Prostate gland (tissue), 2 donors: Measurements from ENCODE around the gene CELA2B. TPM values are rescaled to one million over a fixed set of nuclear protein-coding genes. Genes with fewer than 3 reads are reported as not detected.

Experiments
- DNase-seq: peaks from one replicate; pipeline ENCODE4 v3.0.0-alpha.2; 2019; ENCODE audit warnings: low spot score
- H3K27ac ChIP-seq, 2 donors: fragments of 200-600 bp; sonication (generic); 2 replicates each; pipeline ENCODE4 v1.5.1; 2017 to 2019
- H3K27me3 ChIP-seq: fragments of 200-600 bp; sonication (generic); replicated peaks from 2 replicates; pipeline ENCODE4 v1.5.1; 2019; ENCODE audit not compliant: insufficient read depth
- H3K36me3 ChIP-seq, 2 donors: fragments of 200-600 bp; sonication (generic); 1 replicate in 1 of 2; 2 replicates in 1 of 2; pipeline versions ENCODE4 v1.5.1 to v1.8.1; 2017 to 2019
- H3K4me1 ChIP-seq: fragments of 200-600 bp; sonication (generic); replicated peaks from 2 replicates; pipeline ENCODE4 v1.5.1; 2019
- H3K4me3 ChIP-seq, 2 donors: fragments of 200-600 bp; sonication (generic); 2 replicates each; pipeline ENCODE4 v1.5.1; 2017 to 2019
- H3K9me3 ChIP-seq: fragments of 200-600 bp; sonication (generic); 2 replicates; pipeline ENCODE4 v1.5.1; 2017
- POLR2A ChIP-seq: fragments of 450-650 bp; IDR thresholded peaks from one replicate; pipeline ENCODE4 v1.6.1; 2016; ENCODE audit warnings: antibody characterized with exemption, mild to moderate bottlenecking
- POLR2AphosphoS5 ChIP-seq: sonication (generic); formaldehyde crosslinking; IDR thresholded peaks from one replicate; pipeline ENCODE4 v1.6.1; 2017; ENCODE audit warnings: antibody characterized with exemption
- WGBS: methylation state at CpG from one replicate; pipeline ENCODE4 v1.1.5; 2018; 5-methylcytosine and 5-hydroxymethylcytosine counted together
- intact Hi-C: fragments of 100-400 bp; cut with DNase I; formaldehyde crosslinking; loops from one replicate; pipeline ENCODE4 v1.14.2; 2022
- total RNA-seq, 2 donors: library from RNA; depleted of rRNA; stranded (reverse); fragments of >200 nt; gene quantifications; one replicate each; pipeline ENCODE4 v1.1.0, GENCODE V29; 2016
- TF ChIP-seq, protein P1 (sequence below), 4 experiments: fragments of 200-600 bp in 2 of 4; fragments of 450-650 bp in 2 of 4; sonication (generic) in 2 of 4; IDR thresholded peaks; 1 replicate in 3 of 4; 2 replicates in 1 of 4; pipeline ENCODE4 v1.5.1; 2016 to 2019; ENCODE audit warnings: antibody characterized with exemption in 4 of 4, mild to moderate bottlenecking in 2 of 4, moderate library complexity in 2 of 4

Gene CELA2B
- total RNA-seq, 2 donors from 2014 or later, result 1.1 TPM; not detected in 1

DNA sequence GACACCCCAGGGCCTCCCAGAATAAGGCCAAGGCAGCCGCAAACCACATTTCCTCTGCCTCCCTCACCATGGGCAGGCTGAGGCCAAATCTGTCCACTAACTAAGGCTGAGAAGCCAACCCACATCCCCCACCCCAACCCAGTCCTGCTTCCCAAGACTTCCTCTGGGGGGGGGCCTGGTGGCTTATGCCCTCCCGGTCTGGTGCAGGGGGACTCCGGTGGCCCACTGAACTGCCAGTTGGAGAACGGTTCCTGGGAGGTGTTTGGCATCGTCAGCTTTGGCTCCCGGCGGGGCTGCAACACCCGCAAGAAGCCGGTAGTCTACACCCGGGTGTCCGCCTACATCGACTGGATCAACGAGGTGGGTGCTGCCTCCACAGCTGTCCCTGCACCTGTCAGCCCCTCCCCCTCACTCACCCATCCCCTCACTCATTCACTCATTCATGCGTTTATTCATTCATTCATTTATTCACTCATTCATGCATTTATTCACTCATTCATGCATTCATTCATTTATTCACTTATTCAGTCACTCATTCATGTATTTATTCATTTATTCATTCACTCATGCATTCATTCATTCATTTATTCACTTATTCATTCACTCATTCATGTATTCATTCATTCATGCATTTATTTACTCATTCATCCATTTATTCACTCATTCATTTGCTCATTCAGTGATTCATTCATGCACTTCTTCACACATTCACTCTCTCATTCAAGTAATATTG lies 30.3 kb upstream of the CELA2B start:
- Histone ChIP-seq H3K27me3 (no peaks in the 10 kb centered on the region), H3K36me3 (no peaks in the 10 kb centered on the region), H3K4me1 (no peaks in the 10 kb centered on the region), H3K9me3 (no peaks in the 10 kb centered on the region), H3K27ac (no peak overlapping the region), H3K4me3 (no peak overlapping the region)
- intact Hi-C loops, result no loop called here
- WGBS, result 82% methylated on average over 14 of the region's 14 CpGs
- DNase-seq, result no peak
- TF ChIP-seq, protein P1, sequence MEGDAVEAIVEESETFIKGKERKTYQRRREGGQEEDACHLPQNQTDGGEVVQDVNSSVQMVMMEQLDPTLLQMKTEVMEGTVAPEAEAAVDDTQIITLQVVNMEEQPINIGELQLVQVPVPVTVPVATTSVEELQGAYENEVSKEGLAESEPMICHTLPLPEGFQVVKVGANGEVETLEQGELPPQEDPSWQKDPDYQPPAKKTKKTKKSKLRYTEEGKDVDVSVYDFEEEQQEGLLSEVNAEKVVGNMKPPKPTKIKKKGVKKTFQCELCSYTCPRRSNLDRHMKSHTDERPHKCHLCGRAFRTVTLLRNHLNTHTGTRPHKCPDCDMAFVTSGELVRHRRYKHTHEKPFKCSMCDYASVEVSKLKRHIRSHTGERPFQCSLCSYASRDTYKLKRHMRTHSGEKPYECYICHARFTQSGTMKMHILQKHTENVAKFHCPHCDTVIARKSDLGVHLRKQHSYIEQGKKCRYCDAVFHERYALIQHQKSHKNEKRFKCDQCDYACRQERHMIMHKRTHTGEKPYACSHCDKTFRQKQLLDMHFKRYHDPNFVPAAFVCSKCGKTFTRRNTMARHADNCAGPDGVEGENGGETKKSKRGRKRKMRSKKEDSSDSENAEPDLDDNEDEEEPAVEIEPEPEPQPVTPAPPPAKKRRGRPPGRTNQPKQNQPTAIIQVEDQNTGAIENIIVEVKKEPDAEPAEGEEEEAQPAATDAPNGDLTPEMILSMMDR (IDR thresholded peaks at IDR 0.05), result no peak
- TF ChIP-seq POLR2AphosphoS5, result no peak
- TF ChIP-seq POLR2A, result no peak

DNA sequence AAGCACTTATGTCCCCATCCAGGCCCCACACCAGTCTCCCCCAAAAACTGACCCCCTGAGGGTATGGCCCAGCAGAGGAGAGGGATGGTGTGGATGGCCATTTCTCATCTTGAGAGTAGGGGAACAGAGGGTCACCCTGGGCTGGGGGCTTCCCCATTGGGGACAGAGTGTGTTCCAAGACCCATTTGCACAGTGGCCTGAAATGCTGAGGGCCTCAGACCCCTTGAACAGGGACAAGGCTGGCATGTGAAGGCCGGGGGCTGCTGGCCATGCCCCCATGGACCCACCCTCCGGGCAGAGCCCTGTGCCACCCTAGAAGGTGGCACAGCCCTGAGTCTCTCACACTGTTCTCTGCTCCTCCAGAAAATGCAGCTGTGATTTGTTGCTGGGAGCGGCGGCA lies 29.7 kb upstream of the CELA2B start:
- Histone ChIP-seq H3K4me1 (no peaks in the 10 kb centered on the region), H3K27ac (no peak overlapping the region), H3K36me3 (no peaks in the 10 kb centered on the region), H3K9me3 (no peaks in the 10 kb centered on the region), H3K4me3 (no peak overlapping the region), H3K27me3 (no peaks in the 10 kb centered on the region)
- no peak for DNase-seq
- WGBS, result 89% methylated on average over 4 of the region's 4 CpGs
- intact Hi-C loops, result no loop called here
- TF ChIP-seq POLR2AphosphoS5 (no peak), POLR2A (no peak)
- TF ChIP-seq, protein P1 (IDR thresholded peaks at IDR 0.05), result no peak

DNA sequence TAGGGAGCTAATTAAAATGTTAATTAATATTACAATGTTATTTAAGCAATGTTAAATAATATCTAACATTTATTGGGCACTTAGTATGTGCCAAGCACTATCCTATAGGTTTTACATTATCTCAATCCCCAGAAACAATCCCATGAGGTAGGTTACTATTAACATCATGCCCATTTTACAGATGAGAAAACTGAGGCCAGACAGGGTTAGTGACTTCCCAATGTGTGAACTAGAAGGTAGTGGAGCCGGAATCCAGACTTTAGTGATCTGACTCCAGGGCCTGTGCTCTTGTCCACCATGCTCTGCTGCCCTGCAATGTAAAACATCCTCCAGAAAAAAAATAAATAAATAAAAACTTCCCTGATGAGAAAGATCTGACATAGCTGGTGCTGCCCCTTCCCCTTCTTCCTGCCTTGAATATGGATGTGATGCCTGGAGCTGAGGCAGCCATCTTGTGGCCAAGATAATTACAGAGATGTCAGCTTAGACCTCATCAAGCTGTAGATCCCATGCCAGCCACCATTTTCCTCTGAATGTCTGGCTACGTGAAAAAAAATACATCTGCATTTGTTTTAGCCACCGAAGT lies 26.9 kb upstream of the CELA2B start:
- Histone ChIP-seq H3K27ac (no peak overlapping the region), H3K9me3 (no peaks in the 10 kb centered on the region), H3K27me3 (no peaks in the 10 kb centered on the region), H3K4me1 (no peaks in the 10 kb centered on the region), H3K4me3 (no peak overlapping the region), H3K36me3 (no peaks in the 10 kb centered on the region)
- intact Hi-C loops, result no loop called here
- TF ChIP-seq POLR2AphosphoS5 (no peak), POLR2A (no peak)
- TF ChIP-seq, protein P1 (IDR thresholded peaks at IDR 0.05), result no peak
- no peak for DNase-seq
- WGBS, result 89% methylated on average over 3 of the region's 3 CpGs

DNA sequence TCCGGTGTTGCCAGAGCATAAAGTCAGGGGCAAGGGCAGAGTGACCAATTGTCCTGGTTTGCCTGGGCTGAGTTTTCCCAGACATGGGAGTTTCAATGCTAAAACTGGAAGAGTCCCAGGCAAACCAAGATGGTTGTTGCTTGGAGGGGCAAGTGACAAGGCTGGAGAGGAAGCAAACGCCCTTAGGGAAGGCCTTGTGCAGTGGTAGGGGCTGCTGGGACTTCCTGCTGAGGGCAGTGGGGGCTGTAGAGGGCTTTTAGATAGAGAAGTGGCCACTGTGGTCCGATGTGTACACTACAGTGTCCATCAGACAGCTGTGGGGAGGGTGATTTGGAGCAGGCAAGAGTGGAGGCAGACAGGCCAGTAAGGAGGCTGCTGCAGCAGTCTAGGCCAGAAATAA lies 26.3 kb upstream of the CELA2B start:
- WGBS, result 87% methylated on average over 3 of the region's 3 CpGs
- Histone ChIP-seq H3K4me3 (no peak overlapping the region), H3K9me3 (no peaks in the 10 kb centered on the region), H3K27me3 (no peaks in the 10 kb centered on the region), H3K36me3 (no peaks in the 10 kb centered on the region), H3K4me1 (no peaks in the 10 kb centered on the region), H3K27ac (no peak overlapping the region)
- no peak for TF ChIP-seq POLR2A
- TF ChIP-seq, protein P1 (IDR thresholded peaks at IDR 0.05), result no peak
- no peak for TF ChIP-seq POLR2AphosphoS5
- no peak for DNase-seq
- intact Hi-C loops, result no loop called here
